Aorta (tissue), 5 donors: ENCODE data around the gene GABRB3. TPM values are rescaled to one million over a fixed set of nuclear protein-coding genes. Genes with fewer than 3 reads are reported as not detected.

Experiments used
- ATAC-seq: fragments of 200-7000 bp; cut with Tn5 transposase; one replicate; pipeline ENCODE4 v1.9.1; 2022; ENCODE audit warnings: moderate library complexity; ENCODE audit not compliant: low FRiP score
- DNase-seq, 2 donors: peaks; one replicate each; pipeline ENCODE4 v3.0.0-alpha.2; 2020
- H3K27ac ChIP-seq, 2 donors: one replicate each; pipeline ENCODE4 v1.5.1; 2013; ENCODE audit warnings: low read length in 2 of 2, mild to moderate bottlenecking in 2 of 2, moderate library complexity in 2 of 2, control low read depth in 1 of 2, inconsistent platforms in 1 of 2, low read depth in 1 of 2
- H3K27me3 ChIP-seq, 2 donors: one replicate each; pipeline ENCODE4 v1.6.1; 2013; ENCODE audit warnings: control low read depth in 1 of 2, low read length in 1 of 2, mild to moderate bottlenecking in 1 of 2, moderate library complexity in 1 of 2; ENCODE audit not compliant: insufficient read depth in 2 of 2, control insufficient read depth in 1 of 2
- H3K36me3 ChIP-seq, 2 donors: one replicate each; pipeline ENCODE4 v1.6.1; 2013; ENCODE audit warnings: control low read depth in 1 of 2, low read length in 1 of 2, mild to moderate bottlenecking in 1 of 2; ENCODE audit not compliant: insufficient read depth in 2 of 2, control insufficient read depth in 1 of 2
- H3K4me1 ChIP-seq, 2 donors: one replicate each; pipeline ENCODE4 v1.6.1; 2013; ENCODE audit warnings: low read length in 2 of 2, control low read depth in 1 of 2, mild to moderate bottlenecking in 1 of 2, moderate library complexity in 1 of 2; ENCODE audit not compliant: insufficient read depth in 2 of 2, control insufficient read depth in 1 of 2
- H3K4me3 ChIP-seq, 2 donors: one replicate each; pipeline ENCODE4 v1.5.1; 2013; ENCODE audit warnings: low read length in 2 of 2, control low read depth in 1 of 2, mild to moderate bottlenecking in 1 of 2
- H3K9me3 ChIP-seq: one replicate; pipeline ENCODE4 v1.6.1; 2013; ENCODE audit warnings: mild to moderate bottlenecking, low read length; ENCODE audit not compliant: control insufficient read depth
- WGBS, 2 donors: extraction: QIAGEN DNeasy Blood & Tissue Kit; methylation state at CpG; one replicate each; pipeline ENCODE4 v1.1.7; 2013; 5-methylcytosine and 5-hydroxymethylcytosine counted together
- intact Hi-C, 2 donors: fragments of 100-400 bp; cut with DNase I; formaldehyde crosslinking; loops; one replicate each; pipeline versions ENCODE4 v1.14.2 to v1.15.0; 2022
- long read RNA-seq, 2 donors: library from polyadenylated mRNA; unstranded; transcript quantifications; one replicate each; pipeline ENCODE4 v2.0.0, GENCODE V29; 2020 to 2021
- polyA plus RNA-seq, 2 donors: library from polyadenylated mRNA; stranded (reverse); fragments of 200-250 nt; gene quantifications; one replicate each; pipeline ENCODE4 v1.2.3, GENCODE V29; 2013
- total RNA-seq, 2 donors: library from RNA; stranded (reverse); fragmentation: NEBNext Ultra II Directional; extraction: Animal tissue kit (Norgen Biotek cat#: 25700); gene quantifications; one replicate each; pipeline ENCODE4 v1.2.1, GENCODE V29; 2021
- donor health status: healthy with polysubstance abuse.
- donor health status: Bipolar disorder and iron deficiency.
- donor health status: DM: no; HTN: no; CAD: no.
- donor health status: DM: no; HTN: no; CAD: no.
- donor health status: DM: yes; HTN: yes; CAD: no.

GABRB3 gene
- total RNA-seq, result 1 to 10 TPM; 1.0 to 1.1 TPM
- under 1 TPM; 0.50 to 0.79 TPM for polyA plus RNA-seq
- long read RNA-seq, donor 1, partial matches to known transcripts, result 1 of 3 reads
- long read RNA-seq, donor 1, other reads (novel, unspliced or antisense), result 2 of 3 reads
- long read RNA-seq, donor 2, partial matches to known transcripts, result 0 of 1 reads
- long read RNA-seq, donor 2, other reads (novel, unspliced or antisense), result 1 of 1 reads

DNA sequence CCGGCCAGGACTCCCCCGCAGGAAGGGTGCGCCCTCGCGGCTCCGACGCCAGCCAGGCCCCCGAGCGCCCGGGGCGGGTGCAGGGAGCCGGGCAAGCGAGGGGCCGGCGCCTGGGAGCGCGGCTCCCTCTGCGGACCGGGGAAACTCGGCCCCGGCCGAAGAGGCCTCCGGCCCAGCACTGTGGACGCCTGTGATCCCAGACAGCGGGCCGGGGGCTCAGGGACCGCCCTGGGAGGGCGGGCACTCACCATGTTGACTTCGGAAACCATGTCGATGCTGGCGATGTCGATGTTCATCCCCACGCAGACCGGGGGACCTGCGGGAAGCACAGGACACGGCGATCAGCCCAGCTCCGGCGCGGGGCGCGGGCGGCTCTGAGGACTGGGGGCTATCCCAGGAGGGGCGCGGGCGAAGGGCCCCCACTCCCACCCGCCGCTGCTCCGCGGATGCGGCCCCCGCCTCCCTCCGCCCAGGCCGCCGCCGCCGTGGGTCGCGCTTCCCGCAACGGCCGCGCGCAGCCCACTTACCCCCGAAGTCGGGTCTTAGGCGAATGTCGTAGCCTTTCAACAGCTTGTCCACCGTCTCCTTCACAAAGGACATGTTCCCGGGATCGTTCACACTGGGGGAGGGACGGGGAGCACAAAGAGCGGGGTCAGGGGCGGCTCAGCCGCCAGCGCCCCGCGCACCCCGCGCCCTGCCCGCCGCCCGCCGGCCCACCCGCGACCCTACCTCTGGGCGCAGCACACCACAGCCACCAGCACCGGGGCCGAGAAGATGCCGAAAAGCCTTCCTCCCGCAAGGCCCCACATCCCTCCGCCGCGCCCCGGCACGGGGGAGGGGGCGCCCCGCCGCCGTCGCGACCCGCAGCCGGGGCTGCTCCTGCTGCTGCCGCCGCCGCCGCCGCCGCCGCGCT is at the start of gene GABRB3:
TSS of gene GABRB3 (minus strand) at position 913 of the 913 bp plus-strand sequence.
- Histone ChIP-seq H3K9me3 (peaks cover 2% of the 10 kb centered on the region), H3K36me3 (no peaks in the 10 kb centered on the region), H3K27me3 (peaks cover 0 to 2% of the 10 kb centered on the region in 2 donors), H3K4me3 (peak within 1 kb of the TSS; percentile 63 to 80), H3K27ac (no peak within 1 kb of the TSS), H3K4me1 (no peaks in the 10 kb centered on the region)
- 1 to 2% methylated on average over 73 to 112 of the region's 112 CpGs for WGBS, 2 donors
- DNase-seq (no peak), ATAC-seq (no peak)
- intact Hi-C loops, result no loop called here

DNA sequence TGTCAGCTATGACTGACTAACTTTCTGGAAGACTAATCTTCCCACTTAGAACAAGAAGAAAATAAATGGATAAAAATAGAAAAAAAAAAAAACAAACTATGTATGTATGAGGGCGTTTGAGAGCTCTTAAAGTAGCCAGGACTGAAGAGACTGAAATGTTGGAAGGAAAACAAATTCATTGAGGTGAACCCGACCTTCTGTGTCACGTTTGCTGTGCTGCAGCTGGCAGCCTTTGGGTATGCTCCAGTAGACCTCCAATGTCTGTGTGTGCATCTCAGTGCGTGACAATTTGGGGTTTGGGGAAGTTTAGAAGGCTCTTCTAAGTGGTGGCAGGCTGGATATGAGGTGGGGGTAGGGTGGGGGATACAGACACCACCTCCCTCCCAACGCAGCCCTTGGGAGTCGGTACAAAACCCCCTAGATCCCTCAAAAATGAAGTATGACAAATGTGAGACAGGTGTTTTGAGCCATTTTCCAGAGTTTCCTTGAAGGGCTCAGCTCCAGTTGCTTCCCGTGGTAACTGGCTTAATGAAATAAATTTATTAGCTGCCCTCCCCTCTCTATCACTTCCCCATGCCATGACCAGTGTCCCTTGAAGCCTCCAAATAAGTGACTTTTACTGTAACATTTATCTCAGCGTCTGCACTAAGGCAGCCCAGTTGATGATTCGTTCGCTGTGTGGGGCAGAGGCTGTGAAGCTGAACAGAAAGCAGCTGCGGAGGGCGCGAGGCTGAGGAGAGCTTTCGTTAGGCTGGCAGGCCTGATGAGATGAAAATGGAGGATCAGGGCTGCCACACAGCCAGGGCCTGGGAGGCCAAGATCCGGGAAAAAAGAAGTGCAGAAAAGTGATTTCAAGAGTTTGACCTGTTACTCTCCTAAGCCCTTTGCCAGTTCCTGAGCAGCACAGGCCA is 34.9 kb upstream of the GABRB3 start:
- Histone ChIP-seq H3K4me1 (no peaks in the 10 kb centered on the region), H3K27ac (no peak overlapping the region), H3K27me3 (no peaks in the 10 kb centered on the region), H3K36me3 (no peaks in the 10 kb centered on the region), H3K4me3 (no peak overlapping the region), H3K9me3 (peaks cover 6% of the 10 kb centered on the region)
- no peak for ATAC-seq
- DNase-seq, result no peak
- WGBS, 2 donors, result 51 to 54% methylated on average over 15 of the region's 15 CpGs
- intact Hi-C loops, result no loop called here

DNA sequence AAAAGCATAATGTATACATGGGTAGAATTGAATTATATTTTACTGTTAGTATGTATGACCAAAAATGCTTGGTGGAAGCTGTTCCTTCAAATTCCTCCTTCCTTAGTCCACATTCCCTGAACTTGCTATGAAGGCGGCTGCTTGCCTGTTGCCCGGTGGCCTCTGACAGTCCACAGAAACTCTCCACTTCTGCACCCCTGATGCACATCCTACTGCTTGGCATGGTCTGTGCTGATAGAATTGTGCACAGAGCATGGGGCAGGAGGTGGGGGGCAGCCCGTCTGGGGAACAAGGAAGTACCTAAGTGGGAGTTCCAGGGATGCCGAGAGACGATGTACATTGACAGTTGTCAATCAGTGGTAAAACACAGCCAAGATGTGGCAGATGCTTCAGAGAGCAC is 33.7 kb upstream of the GABRB3 start:
- intact Hi-C loops, result no loop called here
- Histone ChIP-seq H3K27me3 (no peaks in the 10 kb centered on the region), H3K27ac (no peak overlapping the region), H3K4me3 (no peak overlapping the region), H3K36me3 (no peaks in the 10 kb centered on the region), H3K4me1 (no peaks in the 10 kb centered on the region), H3K9me3 (peaks cover 4% of the 10 kb centered on the region)
- no peak for ATAC-seq
- no peak for DNase-seq
- 83 to 86% methylated on average over 5 of the region's 5 CpGs for WGBS, 2 donors

DNA sequence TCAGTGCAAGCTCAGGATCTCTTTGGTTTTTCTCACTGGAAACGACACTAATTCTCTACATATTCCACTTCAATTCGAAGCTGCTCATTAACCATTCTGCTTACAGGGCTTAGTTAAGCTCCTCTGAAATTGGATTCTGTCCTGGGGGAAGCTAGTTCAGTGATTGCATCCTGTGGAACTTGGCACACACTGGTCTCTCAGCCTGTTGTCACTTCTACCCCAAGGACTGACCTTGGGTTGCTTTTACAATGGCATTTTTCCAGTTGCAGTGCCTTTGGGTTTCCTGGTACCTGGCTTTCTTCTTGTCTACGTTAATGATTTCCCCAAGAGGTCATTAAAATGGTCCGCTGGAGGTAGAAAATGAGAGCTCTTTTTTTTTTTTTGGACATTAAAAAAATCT is 33.3 kb upstream of the GABRB3 start:
- ATAC-seq (no peak), DNase-seq (no peak)
- Histone ChIP-seq H3K4me3 (no peak overlapping the region), H3K4me1 (no peaks in the 10 kb centered on the region), H3K36me3 (no peaks in the 10 kb centered on the region), H3K9me3 (peaks cover 3% of the 10 kb centered on the region), H3K27me3 (no peaks in the 10 kb centered on the region), H3K27ac (no peak overlapping the region)
- WGBS, 2 donors, result 54 to 69% methylated on average over 4 of the region's 4 CpGs
- intact Hi-C loops, result no loop called here

DNA sequence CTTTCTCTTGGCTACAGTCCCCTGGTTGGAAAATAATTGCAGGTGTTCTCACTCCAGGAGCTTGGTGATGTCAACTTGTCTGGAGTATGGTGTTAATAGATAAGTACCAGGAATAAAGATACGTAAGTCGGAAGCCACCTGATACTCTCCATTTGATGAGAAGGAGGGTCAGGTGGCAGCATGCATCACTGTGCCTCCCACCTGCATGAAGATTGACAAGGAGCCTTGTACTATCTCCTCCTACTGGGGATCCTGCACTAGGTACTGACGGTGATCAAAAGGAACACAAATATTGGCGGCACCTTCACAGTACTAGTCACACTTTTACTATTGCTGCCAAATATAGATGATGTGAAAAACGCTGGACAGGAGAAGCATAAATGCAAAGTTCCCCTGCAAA is 32.6 kb upstream of the GABRB3 start:
- 78 to 85% methylated on average over 5 of the region's 5 CpGs for WGBS, 2 donors

DNA sequence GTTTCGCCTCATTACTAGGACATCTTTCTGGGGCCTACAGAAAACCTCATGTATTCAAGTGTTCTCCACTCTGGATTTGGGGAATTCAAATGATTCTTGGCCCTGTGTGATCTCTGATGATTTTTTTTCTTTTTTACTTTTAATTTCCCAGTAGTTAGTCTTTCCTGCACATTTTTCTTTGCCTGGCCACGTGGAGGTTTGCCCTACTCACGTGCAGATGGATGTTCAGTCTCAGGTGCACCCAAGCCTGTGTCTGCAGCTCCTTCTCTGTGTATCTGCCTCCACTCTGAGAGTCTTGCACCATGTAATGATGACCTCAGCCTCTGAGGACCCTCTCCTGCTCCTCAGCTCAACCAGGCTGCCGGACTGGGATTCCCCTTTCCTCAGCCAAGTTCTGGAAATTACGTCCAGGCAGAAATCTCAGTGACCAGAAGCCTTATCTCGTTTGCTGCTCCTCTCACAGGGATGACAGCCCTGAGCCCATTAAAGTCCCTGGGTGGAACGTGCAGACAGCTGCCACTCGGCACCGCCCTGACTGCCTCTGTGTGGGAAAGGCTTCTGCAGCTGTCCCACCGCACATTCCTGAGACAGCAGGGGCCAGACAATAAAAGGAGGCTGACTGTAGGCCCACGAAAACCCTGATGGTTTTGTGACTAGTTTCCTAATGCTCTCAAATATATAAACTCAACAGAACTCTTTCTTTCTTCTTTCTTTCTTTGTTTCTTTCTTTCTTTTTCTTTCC is 31.4 kb upstream of the GABRB3 start:
- Histone ChIP-seq H3K4me3 (no peak overlapping the region), H3K4me1 (no peaks in the 10 kb centered on the region), H3K9me3 (peaks cover 3% of the 10 kb centered on the region), H3K27ac (no peak overlapping the region), H3K36me3 (no peaks in the 10 kb centered on the region), H3K27me3 (no peaks in the 10 kb centered on the region)
- intact Hi-C loops, result no loop called here
- 45 to 50% methylated on average over 11 of the region's 11 CpGs for WGBS, 2 donors
- ATAC-seq (no peak), DNase-seq (no peak)

More for the DNA sequence above, 32.6 kb upstream of the GABRB3 start:
- H3K4me1 ChIP-seq, result no peaks in the 10 kb centered on the region
- ATAC-seq, result no peak
- no peak for DNase-seq
- H3K9me3 ChIP-seq, result peaks cover 3% of the 10 kb centered on the region
- H3K36me3 ChIP-seq, result no peaks in the 10 kb centered on the region
- no peak overlapping the region for H3K27ac ChIP-seq
- H3K4me3 ChIP-seq, result no peak overlapping the region
- no peaks in the 10 kb centered on the region for H3K27me3 ChIP-seq
- intact Hi-C loops, result no loop called here

DNA sequence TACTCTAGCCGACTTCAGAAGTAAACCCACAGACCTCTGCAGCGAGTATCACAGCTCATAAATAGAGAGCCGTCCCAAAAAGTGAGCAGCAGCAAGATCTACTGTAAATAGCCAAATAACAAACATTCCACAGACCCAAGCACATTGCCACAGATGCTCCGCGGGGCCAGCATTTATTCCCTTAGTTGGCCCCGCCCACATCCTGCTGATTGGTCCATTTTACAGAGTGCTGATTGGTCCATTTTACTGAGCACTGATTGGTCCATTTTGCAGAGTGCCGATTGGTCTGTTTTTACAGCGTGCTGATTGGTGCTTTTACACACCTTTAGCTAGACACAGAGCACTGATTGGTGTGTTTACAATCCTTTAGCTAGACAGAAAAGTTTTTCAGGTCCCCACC is 17.3 kb upstream of the GABRB3 start:
- intact Hi-C loops, result loop anchor here (10.0 kb wide), 2 partner anchors 85 to 1585 kb away; no protein-coding TSS in a partner anchor
- no peak for DNase-seq
- H3K36me3 ChIP-seq, result no peaks in the 10 kb centered on the region
- no peak for ATAC-seq
- peaks cover 3% of the 10 kb centered on the region for H3K9me3 ChIP-seq
- H3K4me1 ChIP-seq, result no peaks in the 10 kb centered on the region
- H3K27me3 ChIP-seq, result no peaks in the 10 kb centered on the region
- H3K27ac ChIP-seq, result no peak overlapping the region
- 83 to 85% methylated on average over 8 of the region's 8 CpGs for WGBS, 2 donors
- H3K4me3 ChIP-seq, result no peak overlapping the region

DNA sequence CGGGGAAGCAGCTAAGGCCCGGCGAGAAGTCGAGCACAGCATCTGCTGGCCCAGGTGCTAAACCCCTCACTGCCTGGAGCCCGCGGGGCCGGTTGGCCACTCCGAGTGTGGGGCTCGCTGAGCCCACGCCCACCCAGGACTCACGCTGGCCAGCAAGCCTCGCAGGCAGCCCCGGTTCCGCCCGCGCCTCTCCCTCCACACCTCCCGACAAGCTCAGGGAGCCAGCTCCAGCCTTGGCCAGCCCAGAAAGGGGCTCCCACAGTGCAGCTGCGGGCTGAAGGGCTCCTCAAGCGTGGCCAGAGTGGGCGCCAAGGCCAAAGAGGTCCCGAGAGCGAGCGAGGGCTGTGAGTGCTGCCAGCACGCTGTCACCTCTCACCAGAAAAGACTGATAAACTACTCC is 8.9 kb upstream of the GABRB3 start:
- 69 to 72% methylated on average over 22 to 24 of the region's 24 CpGs for WGBS, 2 donors
- H3K36me3 ChIP-seq, result no peaks in the 10 kb centered on the region
- no peaks in the 10 kb centered on the region for H3K4me1 ChIP-seq
- peaks cover 4% of the 10 kb centered on the region for H3K9me3 ChIP-seq
- intact Hi-C loops, result no loop called here
- ATAC-seq (no peak), DNase-seq (no peak)
- H3K27me3 ChIP-seq, result no peaks in the 10 kb centered on the region
- H3K27ac ChIP-seq, result no peak overlapping the region
- no peak overlapping the region for H3K4me3 ChIP-seq
